ENCODE results near the gene EP400.

The EP400 gene

GRCh38 chr12:132065203-132065602, 115.5 kb downstream of the EP400 start:
- Histone ChIP-seq H3K4me1 (ENCODE audit: insufficient read depth, low read length, severe bottlenecking) (peaks cover 73% of the 10 kb centered on the region), H3K27ac (ENCODE audit: low read depth, low read length, poor library complexity, severe bottlenecking) (peak overlapping the region; percentile 94), H3K4me2 (ENCODE audit: low read length) (peak overlapping the region; percentile 54), H2AFZ (ENCODE audit: low read length) (no peak overlapping the region), H3K9ac (ENCODE audit: low read length) (peak overlapping the region; percentile 26; the same call in 1 of the 2 replicates), H3K27me3 (ENCODE audit: insufficient read depth, low read length) (no peaks in the 10 kb centered on the region), H4K20me1 (ENCODE audit: insufficient read depth, low read length) (no peaks in the 10 kb centered on the region), H3K9me3 (ENCODE audit: low read length) (no peaks in the 10 kb centered on the region), H3K79me2 (ENCODE audit: insufficient read depth, low read length) (no peaks in the 10 kb centered on the region), H3F3A (ENCODE audit: insufficient read depth, low read length) (peaks cover 18% of the 10 kb centered on the region; the same call in 1 of the 2 replicates), H3K36me3 (ENCODE audit: insufficient read depth, low read length) (peaks cover 47% of the 10 kb centered on the region; the same call in 1 of the 2 replicates), H3K9me2 (ENCODE audit: low read depth, low read length) (no peaks in the 10 kb centered on the region), H3K4me3 (ENCODE audit: low read depth, low read length, poor library complexity, severe bottlenecking) (peak overlapping the region; percentile 19)
- no peak for TF ChIP-seq EZH2 (IDR thresholded peaks at IDR 0.05; ENCODE audit: borderline replicate concordance, low read length)
- no peak; the same call in 1 of the 2 replicates for TF ChIP-seq CTCF (IDR thresholded peaks at IDR 0.05; ENCODE audit: low read length)

- H3K9me2 ChIP-seq (ENCODE audit: low read depth, low read length) = no peaks in the 10 kb centered on the region
- no peaks in the 10 kb centered on the region for H3K9me3 ChIP-seq (ENCODE audit: low read length)
- H3K36me3 ChIP-seq (ENCODE audit: insufficient read depth, low read length) = peaks cover 47% of the 10 kb centered on the region; the same call in 1 of the 2 replicates
- H3K4me1 ChIP-seq (ENCODE audit: insufficient read depth, low read length, severe bottlenecking) = peaks cover 79% of the 10 kb centered on the region
- H2AFZ ChIP-seq (ENCODE audit: low read length) = no peak overlapping the region
- no peaks in the 10 kb centered on the region for H4K20me1 ChIP-seq (ENCODE audit: insufficient read depth, low read length)
- peak overlapping the region; percentile 54 for H3K4me2 ChIP-seq (ENCODE audit: low read length)
- no peak overlapping the region for H3K4me3 ChIP-seq (ENCODE audit: low read depth, low read length, poor library complexity, severe bottlenecking)
- TF ChIP-seq CTCF (IDR thresholded peaks at IDR 0.05; ENCODE audit: low read length) (no peak), EZH2 (IDR thresholded peaks at IDR 0.05; ENCODE audit: borderline replicate concordance, low read length) (no peak)
- peak overlapping the region; percentile 94 for H3K27ac ChIP-seq (ENCODE audit: low read depth, low read length, poor library complexity, severe bottlenecking)
- H3K79me2 ChIP-seq (ENCODE audit: insufficient read depth, low read length) = no peaks in the 10 kb centered on the region
- H3F3A ChIP-seq (ENCODE audit: insufficient read depth, low read length) = peaks cover 18% of the 10 kb centered on the region; the same call in 1 of the 2 replicates
- H3K9ac ChIP-seq (ENCODE audit: low read length) = no peak overlapping the region; the same call in 1 of the 2 replicates
- no peaks in the 10 kb centered on the region for H3K27me3 ChIP-seq (ENCODE audit: insufficient read depth, low read length)
These were observed 116.0 kb downstream of the EP400 start for GRCh38 chr12:132065609-132066344.

GRCh38 chr12:132066345-132066685, 116.6 kb downstream of the EP400 start:
- H3K9me3 ChIP-seq (ENCODE audit: low read length) = no peaks in the 10 kb centered on the region
- H3K79me2 ChIP-seq (ENCODE audit: insufficient read depth, low read length) = no peaks in the 10 kb centered on the region
- peaks cover 80% of the 10 kb centered on the region for H3K4me1 ChIP-seq (ENCODE audit: insufficient read depth, low read length, severe bottlenecking)
- no peaks in the 10 kb centered on the region for H3K27me3 ChIP-seq (ENCODE audit: insufficient read depth, low read length)
- TF ChIP-seq EZH2 (IDR thresholded peaks at IDR 0.05; ENCODE audit: borderline replicate concordance, low read length) (no peak), CTCF (IDR thresholded peaks at IDR 0.05; ENCODE audit: low read length) (no peak)
- H3K27ac ChIP-seq (ENCODE audit: low read depth, low read length, poor library complexity, severe bottlenecking) = peak overlapping the region; percentile 94
- H4K20me1 ChIP-seq (ENCODE audit: insufficient read depth, low read length) = no peaks in the 10 kb centered on the region
- no peak overlapping the region for H2AFZ ChIP-seq (ENCODE audit: low read length)
- H3K9ac ChIP-seq (ENCODE audit: low read length) = peak overlapping the region; percentile 20; the same call in 1 of the 2 replicates
- peak overlapping the region; percentile 54 for H3K4me2 ChIP-seq (ENCODE audit: low read length)
- H3F3A ChIP-seq (ENCODE audit: insufficient read depth, low read length) = peaks cover 18% of the 10 kb centered on the region; the same call in 1 of the 2 replicates
- no peak overlapping the region for H3K4me3 ChIP-seq (ENCODE audit: low read depth, low read length, poor library complexity, severe bottlenecking)
- peaks cover 43% of the 10 kb centered on the region; the same call in 1 of the 2 replicates for H3K36me3 ChIP-seq (ENCODE audit: insufficient read depth, low read length)
- no peaks in the 10 kb centered on the region for H3K9me2 ChIP-seq (ENCODE audit: low read depth, low read length)
